22Rv1 (cell line): ENCODE data around the gene ACOT7.
"Not testable (repeated sequence)": the region's sequence is repeated elsewhere in the genome, so short reads cannot be mapped to it uniquely, and the experiment has no call there.

Experiments
- H3K27ac ChIP-seq: fragments of 450-650 bp; 2 replicates; pipeline ENCODE4 v1.5.1; 2017
- ZFX ChIP-seq: fragments of 450-650 bp; IDR thresholded peaks from 2 replicates; pipeline ENCODE4 v1.6.1; 2017; ENCODE audit warnings: antibody characterized with exemption, borderline replicate concordance
- TF ChIP-seq, protein P1 (sequence below): fragments of 450-650 bp; IDR thresholded peaks from 2 replicates; pipeline ENCODE4 v1.5.1; 2017; ENCODE audit warnings: mild to moderate bottlenecking

ACOT7 gene

DNA sequence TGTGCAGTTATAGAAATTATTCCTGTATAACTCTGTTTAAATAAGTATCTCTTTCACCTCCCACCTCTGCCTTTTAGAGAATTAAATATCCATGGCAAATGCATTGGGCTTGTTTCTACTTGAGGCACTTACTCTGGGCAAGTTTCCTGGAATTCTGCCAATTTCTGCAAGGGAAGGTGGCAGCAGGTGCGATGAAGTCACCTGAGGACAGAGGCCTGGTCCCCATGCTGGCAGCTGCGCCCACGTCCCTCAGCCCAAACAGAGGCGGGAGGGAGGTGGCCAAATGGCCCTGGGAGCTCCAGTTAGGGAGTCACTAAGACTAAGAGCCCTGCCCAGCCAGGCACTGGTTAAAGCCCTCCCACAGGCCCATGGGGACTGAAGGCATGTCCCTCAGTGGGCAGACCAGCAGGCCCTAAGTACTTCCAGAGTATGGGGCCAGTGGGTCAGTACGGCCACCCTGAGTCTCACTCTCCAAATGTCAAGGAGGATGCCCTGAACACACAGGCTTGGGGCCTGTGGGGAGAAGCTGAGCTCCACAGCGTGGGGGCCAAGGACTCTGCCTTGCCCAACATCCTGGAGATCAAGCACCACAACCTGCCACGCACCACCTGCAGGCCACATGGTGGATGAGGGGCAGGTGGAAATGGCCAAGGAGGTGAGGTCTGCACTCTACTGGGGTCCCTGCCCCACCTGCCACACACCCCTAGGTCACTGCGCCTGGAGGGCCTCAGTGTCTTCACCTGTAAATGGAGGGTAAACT lies 19.4 kb downstream of the ACOT7 start:
- TF ChIP-seq, protein P1, sequence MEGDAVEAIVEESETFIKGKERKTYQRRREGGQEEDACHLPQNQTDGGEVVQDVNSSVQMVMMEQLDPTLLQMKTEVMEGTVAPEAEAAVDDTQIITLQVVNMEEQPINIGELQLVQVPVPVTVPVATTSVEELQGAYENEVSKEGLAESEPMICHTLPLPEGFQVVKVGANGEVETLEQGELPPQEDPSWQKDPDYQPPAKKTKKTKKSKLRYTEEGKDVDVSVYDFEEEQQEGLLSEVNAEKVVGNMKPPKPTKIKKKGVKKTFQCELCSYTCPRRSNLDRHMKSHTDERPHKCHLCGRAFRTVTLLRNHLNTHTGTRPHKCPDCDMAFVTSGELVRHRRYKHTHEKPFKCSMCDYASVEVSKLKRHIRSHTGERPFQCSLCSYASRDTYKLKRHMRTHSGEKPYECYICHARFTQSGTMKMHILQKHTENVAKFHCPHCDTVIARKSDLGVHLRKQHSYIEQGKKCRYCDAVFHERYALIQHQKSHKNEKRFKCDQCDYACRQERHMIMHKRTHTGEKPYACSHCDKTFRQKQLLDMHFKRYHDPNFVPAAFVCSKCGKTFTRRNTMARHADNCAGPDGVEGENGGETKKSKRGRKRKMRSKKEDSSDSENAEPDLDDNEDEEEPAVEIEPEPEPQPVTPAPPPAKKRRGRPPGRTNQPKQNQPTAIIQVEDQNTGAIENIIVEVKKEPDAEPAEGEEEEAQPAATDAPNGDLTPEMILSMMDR: no peak
- no peak for TF ChIP-seq ZFX
- H3K27ac ChIP-seq: no peak overlapping the region

DNA sequence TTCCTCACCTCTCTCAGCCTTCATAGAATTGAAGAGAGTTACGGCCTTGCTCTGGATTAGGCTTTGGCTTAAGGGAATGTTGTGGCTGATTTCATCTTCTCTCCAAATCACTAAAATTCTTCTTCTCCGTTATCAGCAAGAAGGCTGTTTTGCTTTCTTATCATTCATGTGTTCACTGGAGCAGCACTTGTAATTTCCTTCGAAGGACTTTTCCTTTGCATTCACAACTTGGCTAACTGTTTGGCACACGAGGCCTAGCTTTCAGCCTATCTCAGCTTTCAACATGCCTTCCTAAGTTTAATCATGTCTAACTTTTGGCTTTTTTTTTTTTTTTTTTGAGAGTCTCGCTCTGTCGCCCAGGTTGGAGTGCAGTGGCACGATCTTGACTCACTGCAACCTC lies 21.3 kb downstream of the ACOT7 start:
- H3K27ac ChIP-seq: not testable (repeated sequence)

DNA sequence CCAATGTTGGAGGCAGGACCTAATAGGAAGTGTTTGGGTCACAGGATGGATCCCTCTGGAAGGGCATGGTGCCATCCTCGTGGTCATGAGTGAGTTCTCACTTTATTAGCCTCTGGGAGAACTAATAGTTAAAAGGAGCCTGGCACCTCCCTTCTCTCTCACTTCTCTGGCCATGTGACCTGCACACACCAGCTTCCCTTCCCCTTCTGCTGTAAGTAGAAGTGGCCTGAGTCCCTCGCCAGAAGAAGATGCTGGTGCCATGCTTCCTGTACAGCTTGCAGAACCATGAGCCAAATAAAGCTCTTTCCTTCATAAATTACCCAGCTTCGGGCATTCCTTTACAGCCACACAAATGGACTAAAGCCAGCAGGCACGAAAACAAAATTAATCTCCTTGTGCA lies 23.6 kb downstream of the ACOT7 start:
- no peak overlapping the region for H3K27ac ChIP-seq
- TF ChIP-seq, protein P1: no peak
- no peak for TF ChIP-seq ZFX

DNA sequence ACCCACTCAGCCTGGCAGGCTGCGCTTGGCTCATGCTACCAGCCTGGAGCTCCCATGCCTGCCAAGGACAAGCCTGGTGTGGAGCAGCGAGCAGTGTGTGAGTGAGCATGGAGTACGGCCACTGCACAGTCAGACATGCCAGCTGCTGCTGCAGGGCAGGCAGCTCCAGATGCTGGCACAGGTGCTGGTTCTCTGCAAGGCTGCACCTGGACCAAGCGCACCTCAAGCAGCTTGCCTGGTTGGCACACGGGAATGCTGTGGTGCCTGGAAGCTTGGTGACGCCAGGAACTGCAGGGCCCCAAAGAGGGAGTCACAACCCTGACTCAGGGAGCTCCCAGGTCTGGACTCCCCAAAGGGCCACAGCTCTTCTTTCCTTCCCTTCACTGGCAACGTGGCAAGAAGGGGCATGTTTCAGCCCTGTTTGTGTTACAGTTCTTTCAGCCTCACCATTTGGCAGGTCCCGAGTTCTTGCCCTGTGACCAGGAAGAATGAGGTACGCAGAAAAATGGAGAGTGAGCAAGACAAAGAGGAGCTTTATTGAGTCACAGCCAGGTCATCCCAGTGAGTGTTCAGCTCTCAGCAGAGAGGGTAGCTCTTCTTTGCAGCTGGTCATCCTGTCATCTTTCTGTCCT lies 26.1 kb downstream of the ACOT7 start:
- TF ChIP-seq, protein P1: no peak
- H3K27ac ChIP-seq: no peak overlapping the region

DNA sequence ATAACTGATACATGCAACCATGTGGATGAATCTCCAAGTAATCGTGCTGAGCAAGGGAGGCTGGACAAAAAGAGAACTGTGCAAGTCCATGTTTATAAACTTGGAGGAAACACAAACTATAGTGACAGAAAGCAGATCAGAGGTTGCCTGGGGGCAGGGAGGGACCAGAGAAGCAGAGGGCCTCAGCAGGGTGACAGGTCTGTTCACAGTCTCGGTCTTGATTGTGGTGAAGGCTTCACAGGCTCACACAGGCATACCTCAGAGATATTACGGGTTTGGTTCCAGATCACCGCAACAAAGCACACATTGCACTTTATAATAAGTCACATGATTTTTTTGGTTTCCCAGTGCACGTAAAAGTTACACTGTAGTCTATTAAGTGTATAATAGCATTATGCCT lies 28.5 kb downstream of the ACOT7 start:
- TF ChIP-seq, protein P1: no peak
- no peak for TF ChIP-seq ZFX

DNA sequence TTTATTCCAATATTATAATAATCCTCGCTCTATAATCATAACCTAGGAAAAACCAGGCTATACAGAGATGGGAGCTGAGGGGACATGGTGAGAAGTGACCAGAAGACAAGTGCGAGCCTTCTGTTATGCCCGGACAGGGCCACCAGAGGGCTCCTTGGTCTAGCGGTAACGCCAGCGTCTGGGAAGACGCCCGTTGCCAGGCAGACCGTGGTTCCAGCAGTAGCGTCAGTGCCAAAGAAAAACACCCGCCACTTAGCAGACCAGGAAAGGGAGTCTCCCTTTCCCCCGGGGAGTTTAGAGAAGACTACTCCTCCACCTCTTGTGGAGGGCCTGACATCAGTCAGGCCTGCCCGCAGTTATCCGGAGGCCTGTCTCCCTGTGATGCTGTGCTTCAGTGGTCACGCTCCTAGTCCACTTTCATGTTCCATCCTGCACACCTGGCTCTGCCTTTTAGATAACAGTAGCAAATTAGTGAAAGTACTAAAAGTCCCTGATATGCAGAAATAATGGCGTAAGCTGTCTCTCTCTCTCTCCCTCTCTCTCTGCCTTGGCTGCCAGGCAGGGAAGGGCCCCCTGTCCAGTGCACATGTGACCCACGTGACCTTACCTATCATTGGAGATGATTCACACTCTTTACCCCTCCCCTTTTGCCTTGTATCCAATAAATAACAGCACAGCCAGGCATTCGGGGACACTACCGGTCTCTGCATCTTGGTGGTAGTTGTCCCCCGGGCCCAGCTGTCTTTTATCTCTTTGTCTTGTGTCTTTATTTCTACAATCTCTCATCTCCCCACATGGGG lies 30.3 kb downstream of the ACOT7 start:
- TF ChIP-seq, protein P1: peak; percentile 81
- H3K27ac ChIP-seq: not testable (repeated sequence)

More for the DNA sequence above, 28.5 kb downstream of the ACOT7 start:
- no peak overlapping the region for H3K27ac ChIP-seq

DNA sequence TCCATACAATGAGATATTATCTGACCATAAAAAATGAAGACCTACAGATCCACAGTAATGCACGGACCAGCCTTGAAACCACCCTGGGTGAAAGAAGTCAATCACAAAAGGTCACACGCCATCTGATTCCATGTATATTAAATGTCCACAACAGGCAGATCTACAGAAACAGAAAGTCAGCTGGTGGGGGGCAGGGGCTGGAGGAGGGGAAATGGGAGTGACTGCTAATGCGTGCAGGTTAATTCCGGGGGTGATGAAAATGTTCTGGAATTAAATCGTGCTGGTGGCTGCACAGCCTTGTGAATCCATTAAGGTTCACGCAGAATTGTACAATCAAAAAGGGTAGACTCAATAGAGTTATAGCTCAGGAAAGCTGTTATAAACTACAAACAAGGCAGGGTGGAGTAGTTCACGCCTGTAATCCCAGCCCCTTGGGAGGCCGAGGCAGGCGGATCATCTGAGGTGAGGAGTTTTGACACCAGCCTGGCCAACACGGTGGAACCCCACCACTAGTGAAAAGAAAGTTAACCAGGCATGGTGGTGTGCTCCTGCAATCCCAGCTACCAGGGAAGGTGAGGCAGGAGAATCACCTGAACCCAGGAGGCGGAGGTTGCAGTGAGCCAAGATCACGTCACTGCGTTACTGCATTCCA lies 32.3 kb downstream of the ACOT7 start:
- H3K27ac ChIP-seq: no peak overlapping the region
- TF ChIP-seq ZFX: no peak
- TF ChIP-seq, protein P1: no peak
